SU-DHL-6 (cell line): ENCODE data around the gene EPHB1.

ENCODE experiments used
- EZH2phosphoT487 ChIP-seq: fragments of 200-600 bp; sonication (generic), shearing (Covaris generic); conservative IDR thresholded peaks from 2 replicates; pipeline ENCODE4 v1.6.1; 2018; ENCODE audit warnings: mild to moderate bottlenecking, antibody characterized with exemption, low read length, moderate library complexity, mixed read lengths
- TF ChIP-seq, protein P1 (sequence below): fragments of 200-600 bp; sonication (generic); IDR thresholded peaks from one replicate; pipeline ENCODE4 v1.5.1; 2017; ENCODE audit warnings: antibody characterized with exemption, mild to moderate bottlenecking, low read length, moderate library complexity; ENCODE audit not compliant: insufficient read depth, poor library complexity, severe bottlenecking

DNA sequence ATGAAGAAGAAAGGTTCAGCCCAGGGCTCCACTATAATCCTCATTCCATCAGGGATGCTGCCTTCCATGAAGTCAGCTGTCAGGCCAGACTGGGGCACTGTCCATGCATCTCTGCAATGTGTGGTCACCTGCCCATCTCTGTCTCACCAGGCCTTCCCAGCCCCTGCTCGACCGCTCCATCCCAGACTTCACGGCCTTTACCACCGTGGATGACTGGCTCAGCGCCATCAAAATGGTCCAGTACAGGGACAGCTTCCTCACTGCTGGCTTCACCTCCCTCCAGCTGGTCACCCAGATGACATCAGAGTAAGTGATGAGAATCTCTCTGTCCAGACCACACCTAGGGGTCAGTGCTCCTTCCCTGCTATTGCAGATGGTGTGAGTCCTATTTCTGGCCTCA, 454.1 kb downstream of the EPHB1 start:
- TF ChIP-seq, protein P1, sequence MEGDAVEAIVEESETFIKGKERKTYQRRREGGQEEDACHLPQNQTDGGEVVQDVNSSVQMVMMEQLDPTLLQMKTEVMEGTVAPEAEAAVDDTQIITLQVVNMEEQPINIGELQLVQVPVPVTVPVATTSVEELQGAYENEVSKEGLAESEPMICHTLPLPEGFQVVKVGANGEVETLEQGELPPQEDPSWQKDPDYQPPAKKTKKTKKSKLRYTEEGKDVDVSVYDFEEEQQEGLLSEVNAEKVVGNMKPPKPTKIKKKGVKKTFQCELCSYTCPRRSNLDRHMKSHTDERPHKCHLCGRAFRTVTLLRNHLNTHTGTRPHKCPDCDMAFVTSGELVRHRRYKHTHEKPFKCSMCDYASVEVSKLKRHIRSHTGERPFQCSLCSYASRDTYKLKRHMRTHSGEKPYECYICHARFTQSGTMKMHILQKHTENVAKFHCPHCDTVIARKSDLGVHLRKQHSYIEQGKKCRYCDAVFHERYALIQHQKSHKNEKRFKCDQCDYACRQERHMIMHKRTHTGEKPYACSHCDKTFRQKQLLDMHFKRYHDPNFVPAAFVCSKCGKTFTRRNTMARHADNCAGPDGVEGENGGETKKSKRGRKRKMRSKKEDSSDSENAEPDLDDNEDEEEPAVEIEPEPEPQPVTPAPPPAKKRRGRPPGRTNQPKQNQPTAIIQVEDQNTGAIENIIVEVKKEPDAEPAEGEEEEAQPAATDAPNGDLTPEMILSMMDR: no peak
- no peak for TF ChIP-seq EZH2phosphoT487
